Measurements from ENCODE around the gene UPF3B. TPM values are rescaled to one million over a fixed set of nuclear protein-coding genes. Genes with fewer than 3 reads are reported as not detected.

Gene UPF3B
- total and polyA plus RNA-seq, 10 of the 15 experiments (the other 5 are each of a cell fraction or from before 2014, with no cell fraction given), result 5.7 to 35.3 (median 22.1) TPM

- 9% methylated on average over 5 of the region's 5 CpGs for WGBS (ENCODE audit: insufficient coverage, insufficient replicate concordance, low lambda C conversion rate, missing lambda C conversion rate)
- no TSS peak for BruUV-seq (replicated peaks)
- H3K4me1 ChIP-seq (ENCODE audit: control insufficient read depth, insufficient read depth, low read length), result peaks cover 10% of the 10 kb centered on the region
- intact Hi-C loops (cut with micrococcal nuclease; ENCODE audit: unreplicated experiment), result loop anchor here (1.0 to 10.0 kb wide), 3 partner anchors 89 to 395 kb away; partner anchors contain the start of gene RPL39
- SMC1A ChIA-PET (ENCODE audit: uncharacterized antibody, unreplicated experiment), result no interaction called here
- H3K27ac ChIP-seq (ENCODE audit: control insufficient read depth, insufficient read depth), result no peak overlapping the region
- H3K79me2 ChIP-seq (ENCODE audit: control insufficient read depth, insufficient read depth, low read length), result no peaks in the 10 kb centered on the region
- FAIRE-seq (peak; percentile 7), DNase-seq (ENCODE audit: low read depth, low spot score) (no peak), ATAC-seq (peak; percentile 68)
- no peak overlapping the region for H3K9ac ChIP-seq (ENCODE audit: control insufficient read depth, insufficient read depth, low read length)
- POLR2A ChIA-PET, result no interaction called here
- H2AFZ ChIP-seq (ENCODE audit: control insufficient read depth, low read depth, low read length), result no peak overlapping the region
- in situ Hi-C loops (cut with MboI), result no loop called here
- no peak overlapping the region for H3K4me3 ChIP-seq
- no peak overlapping the region for H3K4me2 ChIP-seq (ENCODE audit: control insufficient read depth, insufficient read depth)
- no peaks in the 10 kb centered on the region for H3K9me3 ChIP-seq (replicated peaks; ENCODE audit: control insufficient read depth, insufficient read depth, low read length)
- RAD21 ChIA-PET (ENCODE audit: unreplicated experiment), result interaction anchor here (0.7 to 1.3 kb wide), 3 partner anchors 9 to 27 kb away, joined by 3 to 4 read pairs (median 3); partner anchors contain the start of gene UPF3B
- H3K27me3 ChIP-seq (replicated peaks in 1 of 2; ENCODE audit: control insufficient read depth in 2 of 2, insufficient read depth in 2 of 2, low read length in 1 of 2), result no peaks in the 10 kb centered on the region
- peaks cover 0 to 4% of the 10 kb centered on the region in 2 experiments; a peak in 1 of 4 replicates for H3K36me3 ChIP-seq (ENCODE audit: control insufficient read depth in 2 of 2, insufficient read depth in 2 of 2, low read length in 1 of 2)
- CTCF ChIA-PET, result interaction anchor here (0.6 to 2.8 kb wide), 6 partner anchors 10 to 364 kb away, joined by 3 to 8 read pairs (median 4); partner anchors contain the start of gene UPF3B
- H4K20me1 ChIP-seq (ENCODE audit: control insufficient read depth, insufficient read depth), result no peaks in the 10 kb centered on the region
- TF ChIP-seq STAT3 (IDR thresholded peaks at IDR 0.05; ENCODE audit: low read depth, low read length) (no peak), SMAD1 (IDR thresholded peaks at IDR 0.05; ENCODE audit: low read depth, partially characterized antibody) (no peak), EZH2 (IDR thresholded peaks at IDR 0.05; ENCODE audit: borderline replicate concordance, control insufficient read depth, low read depth, low read length) (no peak), SUZ12 (IDR thresholded peaks at IDR 0.05; ENCODE audit: unreplicated experiment) (no peak), IKZF2 (IDR thresholded peaks at IDR 0.05) (peak; percentile 18 to 20; a peak in 2 of 4 replicates), SREBF1 (IDR thresholded peaks at IDR 0.05; ENCODE audit: low read length) (no peak), YY1 (IDR thresholded peaks at IDR 0.05; ENCODE audit: low read depth, low read length) (no peak), TCF3 (IDR thresholded peaks at IDR 0.05; ENCODE audit: borderline replicate concordance, insufficient read depth, low read depth, low read length) (peak; percentile 30; the same call in 1 of the 2 replicates), ETV6 (conservative IDR thresholded peaks at IDR 0.05 in 1 of 2, IDR thresholded peaks at IDR 0.05 in 1 of 2; ENCODE audit: borderline replicate concordance in 1 of 2, low read depth in 1 of 2) (no peak), RUNX3 (IDR thresholded peaks at IDR 0.05; ENCODE audit: low read length) (peak; percentile 84), KLF5 (IDR thresholded peaks at IDR 0.05; ENCODE audit: partially characterized antibody) (no peak), ATF3 (IDR thresholded peaks at IDR 0.05; ENCODE audit: borderline replicate concordance, extremely low read depth, low read depth, low read length) (no peak), BCL11A (IDR thresholded peaks at IDR 0.05; ENCODE audit: low read depth, low read length) (no peak), POU2F2 (IDR thresholded peaks at IDR 0.05; ENCODE audit: borderline replicate concordance, low read depth, low read length) (peak; percentile 71; the same call in 2 of the 3 replicates)
- TF ChIP-seq, protein P1, sequence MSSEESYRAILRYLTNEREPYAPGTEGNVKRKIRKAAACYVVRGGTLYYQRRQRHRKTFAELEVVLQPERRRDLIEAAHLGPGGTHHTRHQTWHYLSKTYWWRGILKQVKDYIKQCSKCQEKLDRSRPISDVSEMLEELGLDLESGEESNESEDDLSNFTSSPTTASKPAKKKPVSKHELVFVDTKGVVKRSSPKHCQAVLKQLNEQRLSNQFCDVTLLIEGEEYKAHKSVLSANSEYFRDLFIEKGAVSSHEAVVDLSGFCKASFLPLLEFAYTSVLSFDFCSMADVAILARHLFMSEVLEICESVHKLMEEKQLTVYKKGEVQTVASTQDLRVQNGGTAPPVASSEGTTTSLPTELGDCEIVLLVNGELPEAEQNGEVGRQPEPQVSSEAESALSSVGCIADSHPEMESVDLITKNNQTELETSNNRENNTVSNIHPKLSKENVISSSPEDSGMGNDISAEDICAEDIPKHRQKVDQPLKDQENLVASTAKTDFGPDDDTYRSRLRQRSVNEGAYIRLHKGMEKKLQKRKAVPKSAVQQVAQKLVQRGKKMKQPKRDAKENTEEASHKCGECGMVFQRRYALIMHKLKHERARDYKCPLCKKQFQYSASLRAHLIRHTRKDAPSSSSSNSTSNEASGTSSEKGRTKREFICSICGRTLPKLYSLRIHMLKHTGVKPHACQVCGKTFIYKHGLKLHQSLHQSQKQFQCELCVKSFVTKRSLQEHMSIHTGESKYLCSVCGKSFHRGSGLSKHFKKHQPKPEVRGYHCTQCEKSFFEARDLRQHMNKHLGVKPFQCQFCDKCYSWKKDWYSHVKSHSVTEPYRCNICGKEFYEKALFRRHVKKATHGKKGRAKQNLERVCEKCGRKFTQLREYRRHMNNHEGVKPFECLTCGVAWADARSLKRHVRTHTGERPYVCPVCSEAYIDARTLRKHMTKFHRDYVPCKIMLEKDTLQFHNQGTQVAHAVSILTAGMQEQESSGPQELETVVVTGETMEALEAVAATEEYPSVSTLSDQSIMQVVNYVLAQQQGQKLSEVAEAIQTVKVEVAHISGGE (CRISPR knock-in tag; IDR thresholded peaks at IDR 0.05), result no peak
- TF ChIP-seq, protein P2, sequence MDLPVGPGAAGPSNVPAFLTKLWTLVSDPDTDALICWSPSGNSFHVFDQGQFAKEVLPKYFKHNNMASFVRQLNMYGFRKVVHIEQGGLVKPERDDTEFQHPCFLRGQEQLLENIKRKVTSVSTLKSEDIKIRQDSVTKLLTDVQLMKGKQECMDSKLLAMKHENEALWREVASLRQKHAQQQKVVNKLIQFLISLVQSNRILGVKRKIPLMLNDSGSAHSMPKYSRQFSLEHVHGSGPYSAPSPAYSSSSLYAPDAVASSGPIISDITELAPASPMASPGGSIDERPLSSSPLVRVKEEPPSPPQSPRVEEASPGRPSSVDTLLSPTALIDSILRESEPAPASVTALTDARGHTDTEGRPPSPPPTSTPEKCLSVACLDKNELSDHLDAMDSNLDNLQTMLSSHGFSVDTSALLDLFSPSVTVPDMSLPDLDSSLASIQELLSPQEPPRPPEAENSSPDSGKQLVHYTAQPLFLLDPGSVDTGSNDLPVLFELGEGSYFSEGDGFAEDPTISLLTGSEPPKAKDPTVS (IDR thresholded peaks at IDR 0.05; ENCODE audit: low read depth, low read length), result no peak
Measured at GRCh38 chrX:119880076-119880475, 27.3 kb upstream of the UPF3B start.
